PFSK-1 (cell line): ENCODE results near the gene TTC29.

Source experiments
- FOXP2 ChIP-seq: optimal IDR thresholded peaks from 2 replicates; pipeline ENCODE3; 2011; ENCODE audit warnings: borderline replicate concordance, control low read depth, inconsistent platforms; ENCODE audit not compliant: insufficient read depth; ENCODE audit errors: extremely low read length, extremely low read depth
- POLR2AphosphoS5 ChIP-seq: IDR thresholded peaks from 2 replicates; pipeline ENCODE4 v1.6.1; 2012; ENCODE audit warnings: low read depth, mild to moderate bottlenecking, control low read depth, low read length, moderate library complexity
- SIN3A ChIP-seq: IDR thresholded peaks from 2 replicates; pipeline ENCODE4 v1.6.1; 2012; ENCODE audit warnings: mild to moderate bottlenecking, low read length, moderate library complexity, borderline replicate concordance; ENCODE audit not compliant: insufficient read depth
- TAF1 ChIP-seq: IDR thresholded peaks from 2 replicates; pipeline ENCODE4 v1.6.1; 2012; ENCODE audit warnings: low read length, control low read depth, borderline replicate concordance; ENCODE audit not compliant: insufficient read depth
- TF ChIP-seq, protein P1 (sequence below), 2 experiments: IDR thresholded peaks; 2 replicates each; pipeline versions ENCODE4 v1.6.1 to v1.8.0; 2011 to 2012; ENCODE audit warnings: low read depth in 2 of 2, low read length in 2 of 2, control low read depth in 1 of 2, inconsistent platforms in 1 of 2, mild to moderate bottlenecking in 1 of 2, moderate library complexity in 1 of 2; ENCODE audit not compliant: insufficient read depth in 1 of 2

DNA sequence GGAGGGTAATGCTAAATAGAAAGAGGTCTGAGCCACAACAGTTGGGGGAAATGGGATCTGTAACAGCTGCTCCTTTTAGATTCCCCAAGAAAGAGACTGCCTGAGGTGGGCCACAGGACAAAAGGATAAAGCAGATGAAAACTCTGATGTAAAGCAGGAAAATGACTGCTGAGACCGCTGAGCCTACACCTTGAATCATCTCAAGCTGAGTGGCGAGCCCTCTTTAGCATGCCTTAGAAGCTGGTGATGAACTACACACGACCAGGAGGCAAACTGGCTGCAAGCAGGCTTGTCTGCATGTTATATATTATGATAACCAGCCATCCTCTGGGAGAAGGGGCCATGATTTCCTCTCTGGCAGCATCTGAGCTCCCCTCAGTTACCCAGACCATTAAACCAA lies 88.4 kb downstream of the TTC29 start:
- TF ChIP-seq, protein P1, sequence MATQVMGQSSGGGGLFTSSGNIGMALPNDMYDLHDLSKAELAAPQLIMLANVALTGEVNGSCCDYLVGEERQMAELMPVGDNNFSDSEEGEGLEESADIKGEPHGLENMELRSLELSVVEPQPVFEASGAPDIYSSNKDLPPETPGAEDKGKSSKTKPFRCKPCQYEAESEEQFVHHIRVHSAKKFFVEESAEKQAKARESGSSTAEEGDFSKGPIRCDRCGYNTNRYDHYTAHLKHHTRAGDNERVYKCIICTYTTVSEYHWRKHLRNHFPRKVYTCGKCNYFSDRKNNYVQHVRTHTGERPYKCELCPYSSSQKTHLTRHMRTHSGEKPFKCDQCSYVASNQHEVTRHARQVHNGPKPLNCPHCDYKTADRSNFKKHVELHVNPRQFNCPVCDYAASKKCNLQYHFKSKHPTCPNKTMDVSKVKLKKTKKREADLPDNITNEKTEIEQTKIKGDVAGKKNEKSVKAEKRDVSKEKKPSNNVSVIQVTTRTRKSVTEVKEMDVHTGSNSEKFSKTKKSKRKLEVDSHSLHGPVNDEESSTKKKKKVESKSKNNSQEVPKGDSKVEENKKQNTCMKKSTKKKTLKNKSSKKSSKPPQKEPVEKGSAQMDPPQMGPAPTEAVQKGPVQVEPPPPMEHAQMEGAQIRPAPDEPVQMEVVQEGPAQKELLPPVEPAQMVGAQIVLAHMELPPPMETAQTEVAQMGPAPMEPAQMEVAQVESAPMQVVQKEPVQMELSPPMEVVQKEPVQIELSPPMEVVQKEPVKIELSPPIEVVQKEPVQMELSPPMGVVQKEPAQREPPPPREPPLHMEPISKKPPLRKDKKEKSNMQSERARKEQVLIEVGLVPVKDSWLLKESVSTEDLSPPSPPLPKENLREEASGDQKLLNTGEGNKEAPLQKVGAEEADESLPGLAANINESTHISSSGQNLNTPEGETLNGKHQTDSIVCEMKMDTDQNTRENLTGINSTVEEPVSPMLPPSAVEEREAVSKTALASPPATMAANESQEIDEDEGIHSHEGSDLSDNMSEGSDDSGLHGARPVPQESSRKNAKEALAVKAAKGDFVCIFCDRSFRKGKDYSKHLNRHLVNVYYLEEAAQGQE (IDR thresholded peaks at IDR 0.05; ENCODE audit: insufficient read depth in 1 of 2, low read depth in 2 of 2, low read length in 2 of 2) = no peak
- TF ChIP-seq POLR2AphosphoS5 (no peak), SIN3A (no peak), TAF1 (no peak), FOXP2 (no peak)
